ENCODE data around the gene HNRNPK.

Gene HNRNPK

GRCh38 chr9:83932851-83933250, 47.2 kb downstream of the HNRNPK start:
- DNase-seq (ENCODE audit: low read depth): no peak

GRCh38 chr9:83932011-83932410, 48.0 kb downstream of the HNRNPK start:
- no peak for DNase-seq (ENCODE audit: low read depth)

- DNase-seq (ENCODE audit: low read depth): no peak
These were observed 49.1 kb downstream of the HNRNPK start for GRCh38 chr9:83930881-83931280.

GRCh38 chr9:83927591-83927990, 52.4 kb downstream of the HNRNPK start:
- no peak for DNase-seq (ENCODE audit: low read depth)

GRCh38 chr9:83920927-83921707, 58.9 kb downstream of the HNRNPK start, which contains the start of gene KIF27:
KIF27 (minus strand) TSS chr9:83921432; CDS start chr9:83915591, 5,841 bp downstream.
- peak; percentile 81 for DNase-seq (ENCODE audit: low read depth)

GRCh38 chr9:83920469-83920926, 59.5 kb downstream of the HNRNPK start:
- no peak for DNase-seq (ENCODE audit: low read depth)

GRCh38 chr9:83919111-83919510, 60.9 kb downstream of the HNRNPK start:
- no peak for DNase-seq (ENCODE audit: low read depth)
